Astrocyte (in vitro differentiated cells and primary cell): Measurements from ENCODE around the gene NKX1-1. TPM values are rescaled to one million over a fixed set of nuclear protein-coding genes. Genes with fewer than 3 reads are reported as not detected.

ENCODE experiments used
- DNase-seq: peaks from one replicate; pipeline ENCODE4 v3.0.0-alpha.2; 2010; ENCODE audit warnings: low read depth
- FAIRE-seq: peaks from 2 replicates; lab custom pipeline; 2011; peaks lifted over from hg19 to GRCh38; lab: Jason Lieb, UNC
- H2AFZ ChIP-seq: 2 replicates; pipeline ENCODE4 v1.6.0; 2012; ENCODE audit warnings: low read depth, low read length, inconsistent platforms
- H3K27ac ChIP-seq: 2 replicates; pipeline ENCODE4 v1.5.1; 2011; ENCODE audit warnings: low read depth, low read length, inconsistent platforms
- H3K27me3 ChIP-seq: 2 replicates; pipeline ENCODE4 v1.6.0; 2011; ENCODE audit warnings: low read length, inconsistent platforms; ENCODE audit not compliant: insufficient read depth
- H3K36me3 ChIP-seq: 2 replicates; pipeline ENCODE4 v1.5.1; 2011; ENCODE audit warnings: low read length, inconsistent platforms; ENCODE audit not compliant: insufficient read depth
- H3K4me1 ChIP-seq: 2 replicates; pipeline ENCODE4 v1.5.1; 2011; ENCODE audit warnings: low read length, inconsistent platforms; ENCODE audit not compliant: insufficient read depth
- H3K4me2 ChIP-seq: 2 replicates; pipeline ENCODE4 v1.6.0; 2012; ENCODE audit warnings: low read length, inconsistent platforms
- H3K4me3 ChIP-seq: 2 replicates; pipeline ENCODE4 v1.5.1; 2011; ENCODE audit warnings: low read depth, mild to moderate bottlenecking, low read length, inconsistent platforms; ENCODE audit not compliant: insufficient read depth
- H3K79me2 ChIP-seq: 2 replicates; pipeline ENCODE4 v1.6.0; 2012; ENCODE audit warnings: mild to moderate bottlenecking, low read length, inconsistent platforms; ENCODE audit not compliant: insufficient read depth
- H3K9ac ChIP-seq: 2 replicates; pipeline ENCODE4 v1.6.0; 2012; ENCODE audit warnings: mild to moderate bottlenecking, low read length, inconsistent platforms
- H3K9me3 ChIP-seq: 2 replicates; pipeline ENCODE4 v1.5.1; 2012; ENCODE audit warnings: low read depth, mild to moderate bottlenecking, low read length, inconsistent platforms; ENCODE audit not compliant: insufficient read depth
- H4K20me1 ChIP-seq: 2 replicates; pipeline ENCODE4 v1.6.0; 2012; ENCODE audit warnings: low read length, inconsistent platforms; ENCODE audit not compliant: insufficient read depth
- H3K27ac Mint-ChIP-seq: one replicate; pipeline ENCODE4 v1.8.0; 2021; ENCODE audit warnings: mild to moderate bottlenecking, mixed read lengths; ENCODE audit not compliant: unreplicated experiment
- H3K27me3 Mint-ChIP-seq: one replicate; pipeline ENCODE4 v1.8.0; 2021; ENCODE audit warnings: low read depth, mixed read lengths; ENCODE audit not compliant: unreplicated experiment
- H3K36me3 Mint-ChIP-seq: one replicate; pipeline ENCODE4 v1.8.0; 2021; ENCODE audit warnings: low read depth, mixed read lengths; ENCODE audit not compliant: unreplicated experiment
- H3K4me1 Mint-ChIP-seq: one replicate; pipeline ENCODE4 v1.8.0; 2021; ENCODE audit warnings: low read depth, mixed read lengths; ENCODE audit not compliant: unreplicated experiment
- H3K4me3 Mint-ChIP-seq: one replicate; pipeline ENCODE4 v1.8.0; 2021; ENCODE audit warnings: mild to moderate bottlenecking, moderate library complexity, mixed read lengths; ENCODE audit not compliant: unreplicated experiment
- H3K9me3 Mint-ChIP-seq: one replicate; pipeline ENCODE4 v1.8.0; 2021; ENCODE audit warnings: mild to moderate bottlenecking, mixed read lengths; ENCODE audit not compliant: unreplicated experiment
- CTCF ChIP-seq: IDR thresholded peaks from 2 replicates; pipeline ENCODE4 v1.5.1; 2011; ENCODE audit warnings: low read depth, mild to moderate bottlenecking, inconsistent platforms, low read length, moderate library complexity; ENCODE audit not compliant: insufficient read depth
- EZH2 ChIP-seq: IDR thresholded peaks from 2 replicates; pipeline ENCODE4 v1.6.1; 2012; ENCODE audit warnings: mild to moderate bottlenecking, low read length, inconsistent platforms; ENCODE audit not compliant: insufficient read depth
- total RNA-seq: library from RNA; stranded (reverse); gene quantifications from 2 replicates; pipeline ENCODE4 v1.2.1, GENCODE V29; 2021

NKX1-1 gene
- total RNA-seq, 1 donor from 2014 or later = not detected

- Histone ChIP-seq H3K4me3 (no peak overlapping the region), H3K9ac (no peak overlapping the region), H4K20me1 (no peaks in the 10 kb centered on the region), H3K27ac (no peak overlapping the region), H3K36me3 (no peaks in the 10 kb centered on the region), H2AFZ (no peak overlapping the region), H3K4me2 (no peak overlapping the region), H3K4me1 (no peaks in the 10 kb centered on the region), H3K27me3 (no peaks in the 10 kb centered on the region), H3K79me2 (no peaks in the 10 kb centered on the region), H3K9me3 (no peaks in the 10 kb centered on the region)
- no peak overlapping the region for H3K4me3 Mint-ChIP-seq
- H3K36me3 Mint-ChIP-seq = peaks cover 8% of the 10 kb centered on the region
- H3K27me3 Mint-ChIP-seq = no peaks in the 10 kb centered on the region
- no peak for DNase-seq
- no peaks in the 10 kb centered on the region for H3K9me3 Mint-ChIP-seq
- H3K4me1 Mint-ChIP-seq = no peaks in the 10 kb centered on the region
- H3K27ac Mint-ChIP-seq = no peak overlapping the region
- TF ChIP-seq CTCF (no peak), EZH2 (no peak)
- FAIRE-seq = no peak
Measured at GRCh38 chr4:1381944-1382541, 24.2 kb downstream of the NKX1-1 start.

- no peak overlapping the region for H3K4me3 Mint-ChIP-seq
- no peaks in the 10 kb centered on the region for H3K4me1 Mint-ChIP-seq
- TF ChIP-seq EZH2 (no peak), CTCF (no peak)
- H3K4me1 ChIP-seq = no peaks in the 10 kb centered on the region
- H4K20me1 ChIP-seq = no peaks in the 10 kb centered on the region
- H3K27ac ChIP-seq = no peak overlapping the region
- H2AFZ ChIP-seq = no peak overlapping the region
- H3K36me3 ChIP-seq = no peaks in the 10 kb centered on the region
- H3K79me2 ChIP-seq = no peaks in the 10 kb centered on the region
- H3K4me3 ChIP-seq = no peak overlapping the region
- FAIRE-seq = no peak
- no peaks in the 10 kb centered on the region for H3K9me3 Mint-ChIP-seq
- H3K9ac ChIP-seq = no peak overlapping the region
- no peaks in the 10 kb centered on the region for H3K27me3 Mint-ChIP-seq
- no peak for DNase-seq
- no peaks in the 10 kb centered on the region for H3K9me3 ChIP-seq
- H3K27ac Mint-ChIP-seq = no peak overlapping the region
- no peaks in the 10 kb centered on the region for H3K27me3 ChIP-seq
- no peak overlapping the region for H3K4me2 ChIP-seq
- H3K36me3 Mint-ChIP-seq = peaks cover 3% of the 10 kb centered on the region
Measured at GRCh38 chr4:1381181-1381621, 25.0 kb downstream of the NKX1-1 start.

- Mint-ChIP-seq H3K9me3 (no peaks in the 10 kb centered on the region), H3K4me3 (no peak overlapping the region), H3K27ac (no peak overlapping the region), H3K36me3 (no peaks in the 10 kb centered on the region), H3K4me1 (no peaks in the 10 kb centered on the region), H3K27me3 (no peaks in the 10 kb centered on the region)
- no peaks in the 10 kb centered on the region for H3K79me2 ChIP-seq
- no peaks in the 10 kb centered on the region for H4K20me1 ChIP-seq
- FAIRE-seq (no peak), DNase-seq (no peak)
- H3K9me3 ChIP-seq = no peaks in the 10 kb centered on the region
- H3K27ac ChIP-seq = no peak overlapping the region
- no peak overlapping the region for H3K4me2 ChIP-seq
- H3K4me1 ChIP-seq = no peaks in the 10 kb centered on the region
- H3K27me3 ChIP-seq = no peaks in the 10 kb centered on the region
- no peaks in the 10 kb centered on the region for H3K36me3 ChIP-seq
- TF ChIP-seq EZH2 (no peak), CTCF (no peak)
- H3K9ac ChIP-seq = no peak overlapping the region
- H2AFZ ChIP-seq = no peak overlapping the region
- H3K4me3 ChIP-seq = no peak overlapping the region
Measured at GRCh38 chr4:1380368-1381151, 25.7 kb downstream of the NKX1-1 start.
